HFFc6 (cell line): ENCODE data around the gene EPG5. TPM values are rescaled to one million over a fixed set of nuclear protein-coding genes. Genes with fewer than 3 reads are reported as not detected.
"Not testable (repeated sequence)": the region's sequence is repeated elsewhere in the genome, so short reads cannot be mapped to it uniquely, and the experiment has no call there.

Experiments used
- DNase-seq: peaks from one replicate; pipeline ENCODE4 v3.0.0-alpha.2; 2018
- H3K27ac Mint-ChIP-seq: 2 replicates; pipeline ENCODE4 v1.8.0; 2020; ENCODE audit warnings: mild to moderate bottlenecking, mixed read lengths
- H3K27me3 Mint-ChIP-seq: 2 replicates; pipeline ENCODE4 v1.8.0; 2021; ENCODE audit warnings: mild to moderate bottlenecking, moderate library complexity, mixed read lengths; ENCODE audit not compliant: insufficient read depth
- H3K36me3 Mint-ChIP-seq: 2 replicates; pipeline ENCODE4 v1.8.0; 2021; ENCODE audit warnings: low read depth, mixed read lengths
- H3K4me1 Mint-ChIP-seq: 2 replicates; pipeline ENCODE4 v1.8.0; 2020; ENCODE audit warnings: low read depth, mixed read lengths
- H3K4me3 Mint-ChIP-seq: 2 replicates; pipeline ENCODE4 v1.8.0; 2020; ENCODE audit warnings: mild to moderate bottlenecking, moderate library complexity, mixed read lengths
- H3K9me3 Mint-ChIP-seq: 2 replicates; pipeline ENCODE4 v1.8.0; 2020; ENCODE audit warnings: mild to moderate bottlenecking, mixed read lengths
- total RNA-seq, 6 experiments: library from RNA; stranded (reverse); fragmentation: NEBNext Ultra II Directional; extraction: Animal tissue kit (Norgen Biotek cat#: 25700); gene quantifications; 2 replicates in 1 of 6; 3 replicates in 5 of 6; pipeline ENCODE4 v1.2.3, GENCODE V29; 2021
- TF ChIP-seq, protein P1 (sequence below): fragments of 200-600 bp; sonication (generic); IDR thresholded peaks from 2 replicates; pipeline ENCODE4 v1.5.0; 2021; ENCODE audit warnings: antibody characterized with exemption, mild to moderate bottlenecking

The EPG5 gene
- total RNA-seq, 6 experiments from 2014 or later: 36.8 to 63.6 (median 44.5) TPM

DNA sequence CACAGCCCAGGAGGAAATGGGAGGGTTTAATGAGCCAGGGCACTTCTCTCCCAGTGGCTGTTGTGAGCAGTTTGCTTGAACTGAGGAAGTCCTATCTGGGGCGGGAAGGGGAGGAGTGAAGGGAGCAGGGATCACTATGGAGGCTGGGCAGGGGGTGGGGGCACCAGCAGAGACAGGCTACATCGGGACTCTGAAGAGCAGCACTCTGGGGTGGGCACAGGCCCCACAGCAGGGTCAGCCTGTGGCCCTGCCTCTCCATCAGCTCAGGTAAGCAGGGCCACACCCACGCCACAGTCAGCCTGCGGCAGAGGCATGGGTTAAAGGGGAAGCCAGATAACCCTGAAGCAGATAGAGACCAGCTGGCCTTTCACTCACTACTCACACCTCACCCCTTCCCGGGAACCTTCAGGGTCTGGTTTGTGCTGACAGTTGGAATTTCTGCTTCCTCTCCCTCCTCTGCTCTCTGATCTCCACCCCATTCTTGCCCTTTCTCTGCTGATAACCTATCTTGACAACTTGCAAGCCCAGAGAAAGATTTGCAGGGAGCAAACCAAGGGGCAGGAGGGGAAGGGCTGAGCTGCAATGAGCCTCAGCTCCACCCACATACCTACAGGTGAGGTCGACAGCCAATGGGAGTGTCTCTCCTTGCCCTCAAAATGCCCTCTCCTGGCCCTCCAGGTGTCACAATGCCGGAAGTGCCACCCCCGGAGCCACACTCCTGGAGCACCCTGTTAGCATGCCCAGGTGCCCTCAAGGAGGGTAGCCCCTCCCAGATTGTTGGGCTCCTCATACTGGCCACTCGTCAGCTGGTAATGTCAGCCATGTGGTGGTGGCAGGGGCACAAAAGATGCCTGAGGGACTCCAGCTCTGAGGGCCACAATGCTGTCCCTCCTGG, 138.0 kb downstream of the EPG5 start:
- Mint-ChIP-seq H3K27me3 (no peaks in the 10 kb centered on the region), H3K4me3 (no peak overlapping the region), H3K36me3 (no peaks in the 10 kb centered on the region), H3K4me1 (peaks cover 29% of the 10 kb centered on the region), H3K27ac (no peak overlapping the region; the same call in 1 of the 2 replicates), H3K9me3 (no peaks in the 10 kb centered on the region)
- TF ChIP-seq, protein P1, sequence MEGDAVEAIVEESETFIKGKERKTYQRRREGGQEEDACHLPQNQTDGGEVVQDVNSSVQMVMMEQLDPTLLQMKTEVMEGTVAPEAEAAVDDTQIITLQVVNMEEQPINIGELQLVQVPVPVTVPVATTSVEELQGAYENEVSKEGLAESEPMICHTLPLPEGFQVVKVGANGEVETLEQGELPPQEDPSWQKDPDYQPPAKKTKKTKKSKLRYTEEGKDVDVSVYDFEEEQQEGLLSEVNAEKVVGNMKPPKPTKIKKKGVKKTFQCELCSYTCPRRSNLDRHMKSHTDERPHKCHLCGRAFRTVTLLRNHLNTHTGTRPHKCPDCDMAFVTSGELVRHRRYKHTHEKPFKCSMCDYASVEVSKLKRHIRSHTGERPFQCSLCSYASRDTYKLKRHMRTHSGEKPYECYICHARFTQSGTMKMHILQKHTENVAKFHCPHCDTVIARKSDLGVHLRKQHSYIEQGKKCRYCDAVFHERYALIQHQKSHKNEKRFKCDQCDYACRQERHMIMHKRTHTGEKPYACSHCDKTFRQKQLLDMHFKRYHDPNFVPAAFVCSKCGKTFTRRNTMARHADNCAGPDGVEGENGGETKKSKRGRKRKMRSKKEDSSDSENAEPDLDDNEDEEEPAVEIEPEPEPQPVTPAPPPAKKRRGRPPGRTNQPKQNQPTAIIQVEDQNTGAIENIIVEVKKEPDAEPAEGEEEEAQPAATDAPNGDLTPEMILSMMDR: no peak
- DNase-seq: no peak

- H3K27me3 Mint-ChIP-seq, H3K36me3 Mint-ChIP-seq, H3K4me3 Mint-ChIP-seq, DNase-seq, H3K9me3 Mint-ChIP-seq: not testable (repeated sequence)
- Mint-ChIP-seq H3K27ac (peak overlapping the region; percentile 85; the same call in 1 of the 2 replicates), H3K4me1 (peaks cover 29% of the 10 kb centered on the region)
These were observed 140.4 kb downstream of the EPG5 start for GRCh38 chr18:45826716-45827115.

GRCh38 chr18:45826084-45826483, 141.0 kb downstream of the EPG5 start:
- Mint-ChIP-seq H3K27me3 (no peaks in the 10 kb centered on the region), H3K4me3 (no peak overlapping the region), H3K36me3 (no peaks in the 10 kb centered on the region), H3K9me3 (no peaks in the 10 kb centered on the region), H3K27ac (no peak overlapping the region), H3K4me1 (peaks cover 29% of the 10 kb centered on the region)
- TF ChIP-seq, protein P1: no peak
- DNase-seq: no peak

DNA sequence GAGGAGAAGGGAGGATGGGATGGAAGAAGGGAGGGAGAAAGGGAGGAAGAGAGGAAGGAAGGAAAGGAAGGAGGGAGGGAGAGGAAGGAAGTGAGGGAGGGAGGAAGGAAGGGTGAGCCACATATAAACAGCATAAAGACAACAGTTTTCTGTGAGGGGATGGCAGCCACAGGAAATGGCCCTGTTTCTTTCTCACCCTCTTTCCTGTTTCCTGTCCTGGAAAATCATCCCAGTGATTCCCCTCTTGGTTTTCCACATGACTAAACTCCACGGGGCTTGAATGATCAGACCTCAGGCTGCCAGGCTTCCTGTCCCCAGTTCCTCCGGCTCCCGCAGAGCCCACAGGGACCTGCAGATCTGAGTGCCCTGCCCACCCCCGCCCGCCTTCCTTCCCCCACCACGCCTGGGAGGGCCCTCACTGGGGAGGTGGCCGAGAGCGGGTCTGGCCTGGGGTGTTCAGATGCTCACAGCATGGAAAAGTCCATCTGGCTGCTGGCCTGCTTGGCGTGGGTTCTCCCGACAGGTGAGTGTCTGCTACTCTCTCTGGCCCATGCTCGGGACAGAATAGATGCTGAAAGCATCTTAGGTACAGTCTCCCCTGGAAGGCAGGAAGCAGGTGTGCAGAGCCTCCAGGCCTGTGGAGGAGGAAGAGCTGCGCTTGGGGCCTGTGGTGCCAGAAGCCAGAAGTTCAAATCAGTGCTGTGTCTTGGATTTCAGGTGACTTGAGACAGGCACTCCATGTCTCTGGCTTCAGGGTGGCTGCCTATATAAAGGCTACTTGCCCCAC, 141.7 kb downstream of the EPG5 start, which contains the start of gene SIGLEC15:
Gene SIGLEC15 (plus strand): TSS at position 418 of the 787 bp plus-strand sequence. CDS start 54 bp downstream, at position 472.
- peaks cover 29% of the 10 kb centered on the region for H3K4me1 Mint-ChIP-seq
- H3K9me3 Mint-ChIP-seq: no peaks in the 10 kb centered on the region
- H3K27me3 Mint-ChIP-seq: no peaks in the 10 kb centered on the region
- no peak for DNase-seq
- H3K4me3 Mint-ChIP-seq: no peak within 1 kb of the TSS
- H3K27ac Mint-ChIP-seq: peak within 1 kb of the TSS; percentile 44
- TF ChIP-seq, protein P1: no peak
- no peaks in the 10 kb centered on the region for H3K36me3 Mint-ChIP-seq

- Mint-ChIP-seq H3K4me1 (peaks cover 14% of the 10 kb centered on the region; the same call in 1 of the 2 replicates), H3K27me3 (no peaks in the 10 kb centered on the region), H3K9me3 (no peaks in the 10 kb centered on the region), H3K4me3 (no peak overlapping the region), H3K36me3 (peaks cover under 1% of the 10 kb centered on the region; the same call in 1 of the 2 replicates), H3K27ac (no peak overlapping the region)
- no peak for DNase-seq
- TF ChIP-seq, protein P1: no peak
These were observed 145.4 kb downstream of the EPG5 start for GRCh38 chr18:45821711-45822110.
